Tibial artery (tissue), 4 donors: ENCODE data around the gene TIMM10.

Experiments
- DNase-seq, 2 donors: peaks; one replicate each; pipeline ENCODE4 v3.0.0-alpha.2; 2019
- H3K27ac ChIP-seq, 2 donors: fragments of 200-600 bp; sonication (generic) in 1 of 2; 1 replicate in 1 of 2; 2 replicates in 1 of 2; pipeline ENCODE4 v1.5.1; 2018 to 2019; ENCODE audit warnings: mild to moderate bottlenecking in 1 of 2
- H3K27me3 ChIP-seq, 2 donors: fragments of 200-600 bp; sonication (generic) in 1 of 2; one replicate each; pipeline versions ENCODE4 v1.5.1 to v1.6.0; 2016 to 2019
- H3K36me3 ChIP-seq, 3 donors: fragments of 200-600 bp; sonication (generic) in 2 of 3; one replicate each; pipeline ENCODE4 v1.5.1; 2016 to 2019; ENCODE audit warnings: mild to moderate bottlenecking in 2 of 3
- H3K4me1 ChIP-seq, 4 donors: fragments of 200-600 bp; sonication (generic) in 2 of 4; 1 replicate in 3 of 4; 2 replicates in 1 of 4; pipeline ENCODE4 v1.5.1; 2016 to 2019
- H3K4me3 ChIP-seq, 2 donors: fragments of 200-600 bp; sonication (generic) in 1 of 2; 1 replicate in 1 of 2; 2 replicates in 1 of 2; pipeline ENCODE4 v1.5.1; 2018 to 2019; ENCODE audit warnings: mild to moderate bottlenecking in 2 of 2
- H3K9me3 ChIP-seq, 3 donors: fragments of 200-600 bp; sonication (generic) in 1 of 3; one replicate each; pipeline ENCODE4 v1.5.1; 2016 to 2019
- intact Hi-C: fragments of 100-400 bp; cut with DNase I; formaldehyde crosslinking; loops from one replicate; pipeline ENCODE4 v1.15.0; 2023; ENCODE audit warnings: low total_unique reads
- TF ChIP-seq, protein P1 (sequence below), 2 experiments: fragments of 200-600 bp in 1 of 2; fragments of 450-650 bp in 1 of 2; IDR thresholded peaks; one replicate each; pipeline ENCODE4 v1.5.1; 2017 to 2019; ENCODE audit warnings: antibody characterized with exemption in 2 of 2, mild to moderate bottlenecking in 1 of 2, moderate library complexity in 1 of 2

TIMM10 gene

DNA sequence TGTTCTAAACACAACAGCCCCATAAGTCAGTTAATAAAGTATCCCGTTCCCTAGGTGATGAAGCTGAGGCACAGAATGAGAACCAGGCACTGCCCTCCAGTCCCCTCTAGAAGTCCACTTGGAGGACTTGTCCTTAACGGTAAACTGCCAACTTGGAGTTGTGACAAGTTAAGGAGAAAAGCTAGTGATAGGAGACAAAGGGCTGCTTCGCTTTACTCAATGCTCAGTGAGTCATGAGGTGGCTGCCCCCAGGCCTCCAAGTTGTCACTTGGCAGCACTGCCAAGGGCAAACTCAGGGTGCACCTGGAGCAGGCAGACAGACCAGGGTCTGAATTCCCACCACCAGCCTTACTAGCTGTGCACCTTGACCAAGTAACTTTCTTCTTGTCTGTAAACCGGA, 28.6 kb downstream of the TIMM10 start:
- Histone ChIP-seq H3K9me3 (no peaks in the 10 kb centered on the region), H3K27ac (peak overlapping the region in 1 of 2 donors; percentile 26), H3K36me3 (peaks cover 0 to 14% (median 0%) of the 10 kb centered on the region in 3 donors), H3K4me3 (no peak overlapping the region), H3K4me1 (peaks cover 11 to 19% (median 14%) of the 10 kb centered on the region in 4 donors), H3K27me3 (no peaks in the 10 kb centered on the region)
- intact Hi-C loops, result no loop called here
- DNase-seq, result no peak
- TF ChIP-seq, protein P1, sequence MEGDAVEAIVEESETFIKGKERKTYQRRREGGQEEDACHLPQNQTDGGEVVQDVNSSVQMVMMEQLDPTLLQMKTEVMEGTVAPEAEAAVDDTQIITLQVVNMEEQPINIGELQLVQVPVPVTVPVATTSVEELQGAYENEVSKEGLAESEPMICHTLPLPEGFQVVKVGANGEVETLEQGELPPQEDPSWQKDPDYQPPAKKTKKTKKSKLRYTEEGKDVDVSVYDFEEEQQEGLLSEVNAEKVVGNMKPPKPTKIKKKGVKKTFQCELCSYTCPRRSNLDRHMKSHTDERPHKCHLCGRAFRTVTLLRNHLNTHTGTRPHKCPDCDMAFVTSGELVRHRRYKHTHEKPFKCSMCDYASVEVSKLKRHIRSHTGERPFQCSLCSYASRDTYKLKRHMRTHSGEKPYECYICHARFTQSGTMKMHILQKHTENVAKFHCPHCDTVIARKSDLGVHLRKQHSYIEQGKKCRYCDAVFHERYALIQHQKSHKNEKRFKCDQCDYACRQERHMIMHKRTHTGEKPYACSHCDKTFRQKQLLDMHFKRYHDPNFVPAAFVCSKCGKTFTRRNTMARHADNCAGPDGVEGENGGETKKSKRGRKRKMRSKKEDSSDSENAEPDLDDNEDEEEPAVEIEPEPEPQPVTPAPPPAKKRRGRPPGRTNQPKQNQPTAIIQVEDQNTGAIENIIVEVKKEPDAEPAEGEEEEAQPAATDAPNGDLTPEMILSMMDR (IDR thresholded peaks at IDR 0.05), result no peak

DNA sequence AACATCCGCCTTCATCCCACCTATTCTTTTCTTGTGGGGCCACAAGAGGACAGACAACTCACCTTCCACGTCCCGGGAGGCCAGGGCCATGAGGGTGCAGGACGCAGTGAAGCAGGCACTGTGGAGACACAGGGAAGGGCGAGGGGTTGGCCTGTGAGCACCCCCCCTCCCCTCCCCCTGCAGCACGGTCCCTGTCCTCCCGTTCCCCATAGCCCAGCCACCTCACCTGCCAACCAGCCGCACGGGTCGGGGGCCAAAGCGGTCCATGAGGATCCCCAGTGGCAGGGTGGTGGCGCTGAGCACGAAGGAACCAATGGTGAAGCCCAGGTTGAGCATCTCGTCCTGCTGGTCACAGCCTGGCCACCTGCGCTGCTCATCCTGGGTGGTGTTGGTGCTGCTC, 29.6 kb downstream of the TIMM10 start:
- Histone ChIP-seq H3K27ac (peak overlapping the region; percentile 79 to 82), H3K4me1 (peaks cover 11 to 19% (median 14%) of the 10 kb centered on the region in 4 donors), H3K9me3 (no peaks in the 10 kb centered on the region), H3K36me3 (peaks cover 0 to 17% (median 1%) of the 10 kb centered on the region in 3 donors), H3K27me3 (no peaks in the 10 kb centered on the region), H3K4me3 (no peak overlapping the region)
- intact Hi-C loops, result no loop called here
- no peak for DNase-seq
- TF ChIP-seq, protein P1 (IDR thresholded peaks at IDR 0.05), result no peak

- Histone ChIP-seq H3K4me3 (no peak overlapping the region), H3K4me1 (peaks cover 11 to 19% (median 14%) of the 10 kb centered on the region in 4 donors), H3K36me3 (peaks cover 0 to 21% (median 3%) of the 10 kb centered on the region in 3 donors), H3K9me3 (no peaks in the 10 kb centered on the region), H3K27ac (peak overlapping the region; percentile 79 to 82), H3K27me3 (no peaks in the 10 kb centered on the region)
- TF ChIP-seq, protein P1 (IDR thresholded peaks at IDR 0.05), result no peak
- intact Hi-C loops, result no loop called here
- DNase-seq, result no peak
Observed at GRCh38 chr11:57500515-57500914, 30.0 kb downstream of the TIMM10 start.

DNA sequence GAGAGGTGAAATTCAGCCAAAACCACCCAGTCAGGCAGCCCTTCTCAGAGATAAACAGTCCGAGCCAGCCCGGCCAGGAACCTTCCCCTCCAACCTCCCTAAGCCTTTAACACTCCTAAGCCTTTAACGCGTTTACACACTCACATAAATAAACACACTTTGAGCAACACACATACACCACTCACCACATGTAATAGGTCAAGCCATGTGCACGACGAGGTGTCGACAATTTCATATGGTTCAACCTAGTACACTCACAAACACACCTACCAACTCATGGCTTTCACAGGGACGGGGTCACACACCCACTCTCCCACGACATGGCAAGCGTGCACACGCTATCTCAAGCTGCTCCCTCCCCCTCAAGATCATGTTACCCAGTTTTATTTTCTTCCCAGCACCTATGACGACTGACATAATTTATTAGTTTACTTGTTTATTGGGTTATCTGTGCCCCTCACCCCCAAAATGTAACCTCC, 30.5 kb downstream of the TIMM10 start:
- TF ChIP-seq, protein P1 (IDR thresholded peaks at IDR 0.05), result no peak
- Histone ChIP-seq H3K27ac (peak overlapping the region; percentile 79 to 82), H3K4me1 (peaks cover 11 to 19% (median 14%) of the 10 kb centered on the region in 4 donors), H3K27me3 (no peaks in the 10 kb centered on the region), H3K4me3 (peak overlapping the region; percentile 24 to 47), H3K9me3 (no peaks in the 10 kb centered on the region), H3K36me3 (peaks cover 0 to 23% (median 3%) of the 10 kb centered on the region in 3 donors)
- intact Hi-C loops, result loop anchor here (2.0 to 10.0 kb wide), 2 partner anchors 15 to 145 kb away; partner anchors contain the start of genes SLC43A1 and YPEL4
- no peak for DNase-seq

GRCh38 chr11:57499413-57499982, 31.1 kb downstream of the TIMM10 start:
- intact Hi-C loops, result loop anchor here (2.0 to 10.0 kb wide), 2 partner anchors 15 to 145 kb away; partner anchors contain the start of genes SLC43A1 and YPEL4
- Histone ChIP-seq H3K27me3 (no peaks in the 10 kb centered on the region), H3K9me3 (no peaks in the 10 kb centered on the region), H3K27ac (peak overlapping the region; percentile 79 to 82), H3K4me3 (peak overlapping the region; percentile 24 to 47), H3K4me1 (peaks cover 11 to 19% (median 14%) of the 10 kb centered on the region in 4 donors), H3K36me3 (peaks cover 0 to 20% (median 3%) of the 10 kb centered on the region in 3 donors)
- TF ChIP-seq, protein P1 (IDR thresholded peaks at IDR 0.05), result peak in 1 of 2 experiments; percentile 28
- peak; percentile 98 to 99 for DNase-seq
